ENCODE data around the gene CDK10.
"Not testable (repeated sequence)": the region's sequence is repeated elsewhere in the genome, so short reads cannot be mapped to it uniquely, and the experiment has no call there.

CDK10 gene

GRCh38 chr16:89670496-89671431, 15.7 kb upstream of the CDK10 start:
- Histone ChIP-seq H3K4me3 (ENCODE audit: low read length) (no peak overlapping the region), H3K4me1 (ENCODE audit: control insufficient read depth, insufficient read depth, low read length) (no peaks in the 10 kb centered on the region), H3K27me3 (ENCODE audit: control insufficient read depth, insufficient read depth, low read length) (no peaks in the 10 kb centered on the region), H3K36me3 (ENCODE audit: control insufficient read depth, insufficient read depth, low read length) (no peaks in the 10 kb centered on the region), H3K9ac (ENCODE audit: low read length) (no peak overlapping the region), H3K27ac (ENCODE audit: low read depth, low read length) (no peak overlapping the region)

GRCh38 chr16:89671565-89671964, 14.9 kb upstream of the CDK10 start:
- not testable (repeated sequence) for H3K36me3 ChIP-seq (ENCODE audit: control insufficient read depth, insufficient read depth, low read length); H3K27me3 ChIP-seq (ENCODE audit: control insufficient read depth, insufficient read depth, low read length); H3K4me3 ChIP-seq (ENCODE audit: low read length); H3K27ac ChIP-seq (ENCODE audit: low read depth, low read length); H3K4me1 ChIP-seq (ENCODE audit: control insufficient read depth, insufficient read depth, low read length); H3K9ac ChIP-seq (ENCODE audit: low read length)

- Histone ChIP-seq H3K27me3 (ENCODE audit: control insufficient read depth, insufficient read depth, low read length) (no peaks in the 10 kb centered on the region), H3K9ac (ENCODE audit: low read length) (no peak overlapping the region), H3K36me3 (ENCODE audit: control insufficient read depth, insufficient read depth, low read length) (no peaks in the 10 kb centered on the region), H3K4me3 (ENCODE audit: low read length) (no peak overlapping the region), H3K4me1 (ENCODE audit: control insufficient read depth, insufficient read depth, low read length) (no peaks in the 10 kb centered on the region), H3K27ac (ENCODE audit: low read depth, low read length) (no peak overlapping the region)
These were observed 14.1 kb upstream of the CDK10 start for GRCh38 chr16:89672177-89672941.

GRCh38 chr16:89678258-89678657, 8.2 kb upstream of the CDK10 start:
- Histone ChIP-seq H3K27me3 (ENCODE audit: control insufficient read depth, insufficient read depth, low read length) (no peaks in the 10 kb centered on the region), H3K27ac (ENCODE audit: low read depth, low read length) (no peak overlapping the region), H3K4me1 (ENCODE audit: control insufficient read depth, insufficient read depth, low read length) (no peaks in the 10 kb centered on the region), H3K4me3 (ENCODE audit: low read length) (no peak overlapping the region), H3K9ac (ENCODE audit: low read length) (no peak overlapping the region), H3K36me3 (ENCODE audit: control insufficient read depth, insufficient read depth, low read length) (no peaks in the 10 kb centered on the region)

GRCh38 chr16:89685916-89686315, 573 bp upstream of the CDK10 start:
- Histone ChIP-seq H3K4me1 (ENCODE audit: control insufficient read depth, insufficient read depth, low read length) (peaks cover 3% of the 10 kb centered on the region), H3K9ac (ENCODE audit: low read length) (no peak overlapping the region), H3K27me3 (ENCODE audit: control insufficient read depth, insufficient read depth, low read length) (no peaks in the 10 kb centered on the region), H3K27ac (ENCODE audit: low read depth, low read length) (no peak overlapping the region), H3K4me3 (ENCODE audit: low read length) (no peak overlapping the region), H3K36me3 (ENCODE audit: control insufficient read depth, insufficient read depth, low read length) (peaks cover 7% of the 10 kb centered on the region)

GRCh38 chr16:89687092-89687940, 827 bp downstream of the CDK10 start:
- Histone ChIP-seq H3K9ac (ENCODE audit: low read length) (no peak overlapping the region), H3K27ac (ENCODE audit: low read depth, low read length) (peak overlapping the region; percentile 84), H3K36me3 (ENCODE audit: control insufficient read depth, insufficient read depth, low read length) (peaks cover 12% of the 10 kb centered on the region), H3K4me3 (ENCODE audit: low read length) (peak overlapping the region; percentile 96), H3K27me3 (ENCODE audit: control insufficient read depth, insufficient read depth, low read length) (no peaks in the 10 kb centered on the region), H3K4me1 (ENCODE audit: control insufficient read depth, insufficient read depth, low read length) (peaks cover 3% of the 10 kb centered on the region)

- H3K36me3 ChIP-seq (ENCODE audit: control insufficient read depth, insufficient read depth, low read length), result peaks cover 14% of the 10 kb centered on the region
- no peak overlapping the region for H3K27ac ChIP-seq (ENCODE audit: low read depth, low read length)
- peaks cover 3% of the 10 kb centered on the region for H3K4me1 ChIP-seq (ENCODE audit: control insufficient read depth, insufficient read depth, low read length)
- no peaks in the 10 kb centered on the region for H3K27me3 ChIP-seq (ENCODE audit: control insufficient read depth, insufficient read depth, low read length)
- no peak overlapping the region for H3K4me3 ChIP-seq (ENCODE audit: low read length)
- no peak overlapping the region for H3K9ac ChIP-seq (ENCODE audit: low read length)
These were observed 1.9 kb downstream of the CDK10 start for GRCh38 chr16:89688395-89688794.

GRCh38 chr16:89689142-89689541, 2.7 kb downstream of the CDK10 start:
- H3K4me3 ChIP-seq (ENCODE audit: low read length), result no peak overlapping the region
- H3K27ac ChIP-seq (ENCODE audit: low read depth, low read length), result no peak overlapping the region
- H3K36me3 ChIP-seq (ENCODE audit: control insufficient read depth, insufficient read depth, low read length), result peaks cover 20% of the 10 kb centered on the region
- H3K9ac ChIP-seq (ENCODE audit: low read length), result no peak overlapping the region
- H3K27me3 ChIP-seq (ENCODE audit: control insufficient read depth, insufficient read depth, low read length), result no peaks in the 10 kb centered on the region
- H3K4me1 ChIP-seq (ENCODE audit: control insufficient read depth, insufficient read depth, low read length), result peaks cover 3% of the 10 kb centered on the region

- H3K4me1 ChIP-seq (ENCODE audit: control insufficient read depth, insufficient read depth, low read length); H3K9ac ChIP-seq (ENCODE audit: low read length); H3K27me3 ChIP-seq (ENCODE audit: control insufficient read depth, insufficient read depth, low read length); H3K27ac ChIP-seq (ENCODE audit: low read depth, low read length); H3K4me3 ChIP-seq (ENCODE audit: low read length): not testable (repeated sequence)
- peaks cover 23% of the 10 kb centered on the region for H3K36me3 ChIP-seq (ENCODE audit: control insufficient read depth, insufficient read depth, low read length)
These were observed 3.1 kb downstream of the CDK10 start for GRCh38 chr16:89689621-89690020.

GRCh38 chr16:89690392-89690901, 4.0 kb downstream of the CDK10 start:
- H3K4me3 ChIP-seq (ENCODE audit: low read length), result no peak overlapping the region
- H3K27me3 ChIP-seq (ENCODE audit: control insufficient read depth, insufficient read depth, low read length), result no peaks in the 10 kb centered on the region
- H3K36me3 ChIP-seq (ENCODE audit: control insufficient read depth, insufficient read depth, low read length), result peaks cover 23% of the 10 kb centered on the region
- peaks cover 3% of the 10 kb centered on the region for H3K4me1 ChIP-seq (ENCODE audit: control insufficient read depth, insufficient read depth, low read length)
- H3K27ac ChIP-seq (ENCODE audit: low read depth, low read length), result no peak overlapping the region
- no peak overlapping the region for H3K9ac ChIP-seq (ENCODE audit: low read length)

- peaks cover 23% of the 10 kb centered on the region for H3K36me3 ChIP-seq (ENCODE audit: control insufficient read depth, insufficient read depth, low read length)
These were observed 4.9 kb downstream of the CDK10 start for GRCh38 chr16:89691231-89691985.

More at GRCh38 chr16:89691231-89691985, 4.9 kb downstream of the CDK10 start:
- Histone ChIP-seq H3K4me3 (ENCODE audit: low read length) (no peak overlapping the region), H3K4me1 (ENCODE audit: control insufficient read depth, insufficient read depth, low read length) (peaks cover 3% of the 10 kb centered on the region), H3K27me3 (ENCODE audit: control insufficient read depth, insufficient read depth, low read length) (no peaks in the 10 kb centered on the region), H3K9ac (ENCODE audit: low read length) (no peak overlapping the region), H3K27ac (ENCODE audit: low read depth, low read length) (no peak overlapping the region)

Data from rectal smooth muscle tissue (tissue), 1 donor.